GM21576 (cell line): ENCODE data around the gene ANO5.

Source experiments
- ATAC-seq: cut with Tn5 transposase; IDR thresholded peaks from one replicate; pipeline ENCODE4 v1.9.1; 2021; ENCODE audit warnings: mild to moderate bottlenecking, moderate library complexity; ENCODE audit not compliant: unreplicated experiment

The ANO5 gene

DNA sequence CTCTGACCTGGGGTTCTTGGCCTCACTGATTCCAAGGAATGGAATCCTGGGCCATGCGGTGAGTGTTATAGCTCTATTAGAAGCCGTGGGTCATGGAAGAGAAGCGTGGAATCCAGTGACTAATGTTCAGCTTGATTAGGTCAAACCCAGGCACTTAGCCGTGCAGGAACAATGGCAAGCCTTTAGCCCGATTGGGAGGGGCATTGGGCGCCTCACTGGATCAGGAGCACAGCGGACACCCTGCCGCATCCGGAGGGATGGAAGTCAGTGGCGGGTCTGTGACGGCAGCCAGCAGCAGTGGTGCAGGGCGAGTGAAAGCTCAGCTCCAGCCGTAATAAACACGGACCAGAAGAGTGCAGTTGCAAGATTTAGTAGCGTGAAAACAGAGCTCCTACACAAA lies 124.8 kb downstream of the ANO5 start:
- no peak for ATAC-seq

DNA sequence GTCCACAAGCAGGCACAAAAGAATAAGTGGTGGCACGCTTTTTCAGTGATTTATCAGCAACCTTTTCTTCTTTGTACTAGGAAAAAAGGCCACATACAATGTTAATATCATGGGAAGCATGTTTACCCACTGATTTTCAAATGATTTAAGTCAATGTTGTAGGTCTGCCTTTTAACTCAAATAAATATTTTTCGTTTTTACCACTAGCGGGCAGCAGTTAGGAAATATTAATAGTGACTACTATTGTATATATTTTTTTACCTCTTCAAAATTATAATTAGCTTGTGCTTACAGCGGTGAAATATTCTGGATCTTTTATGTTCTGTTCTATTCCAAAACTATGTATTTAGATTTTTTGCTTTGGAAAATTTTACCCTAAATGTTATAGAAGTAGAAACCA lies 138.9 kb downstream of the ANO5 start:
- ATAC-seq, result no peak
